Stimulated activated CD4-positive, alpha-beta T cell treated with anti-CD3 and anti-CD28 coated beads, TNF-alpha, amount 100 ng/mL, for 48 hours (primary cell): ENCODE results near the gene C1QTNF8.

Experiments used
- DNase-seq, 3 donors: peaks; one replicate each; pipeline ENCODE4 v3.0.0-alpha.2; 2020; ENCODE audit warnings: low read depth in 3 of 3

Gene C1QTNF8

DNA sequence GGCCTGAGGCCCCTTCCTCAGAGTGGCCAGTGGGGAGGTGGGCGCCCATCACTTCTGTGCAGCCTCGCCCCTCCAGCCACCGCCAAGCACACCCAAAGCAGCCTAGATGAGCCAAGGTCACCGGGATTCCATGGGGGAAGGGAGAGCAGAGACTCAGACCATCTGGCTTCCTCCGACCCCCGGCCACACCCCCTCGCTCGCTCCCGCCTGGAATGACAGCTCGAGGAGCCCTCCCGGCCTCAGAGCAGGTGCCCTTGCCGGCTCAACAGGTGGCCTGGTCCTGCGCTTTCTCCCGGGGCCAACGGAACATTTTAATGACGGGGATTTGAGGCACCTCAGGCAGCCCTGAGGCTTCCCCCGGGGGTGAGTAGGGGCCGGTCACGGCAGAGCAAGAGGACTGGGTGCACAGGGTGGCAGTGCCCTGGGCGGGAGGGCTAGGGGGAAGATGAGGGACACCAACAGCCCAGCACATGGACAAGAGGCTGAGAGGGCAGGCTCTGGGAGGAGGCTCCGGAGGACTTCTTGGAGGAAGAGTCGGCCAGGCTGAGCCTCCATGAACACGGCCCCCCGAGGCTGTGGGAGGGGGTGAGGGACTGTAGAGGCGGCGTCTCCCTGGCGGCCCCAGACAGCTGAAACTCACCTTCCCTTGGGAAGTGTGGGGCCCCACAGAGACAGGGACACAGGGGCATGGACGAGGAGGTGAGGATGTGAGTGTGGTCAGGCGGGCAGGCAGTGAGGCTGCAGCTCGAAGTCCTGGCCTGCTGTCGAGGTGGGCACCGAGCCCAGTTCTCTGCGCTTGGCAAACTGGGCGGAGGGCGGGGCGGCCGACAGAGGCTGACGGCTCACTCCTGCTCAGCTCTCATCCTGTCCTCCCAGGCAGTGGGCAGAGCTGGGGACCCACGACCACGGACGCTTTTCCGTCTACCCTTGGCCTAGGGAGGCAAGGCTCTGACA, 12.5 kb upstream of the C1QTNF8 start:
- DNase-seq, result no peak

- DNase-seq, result no peak
Measured at GRCh38 chr16:1107731-1108130, 11.7 kb upstream of the C1QTNF8 start.

DNA sequence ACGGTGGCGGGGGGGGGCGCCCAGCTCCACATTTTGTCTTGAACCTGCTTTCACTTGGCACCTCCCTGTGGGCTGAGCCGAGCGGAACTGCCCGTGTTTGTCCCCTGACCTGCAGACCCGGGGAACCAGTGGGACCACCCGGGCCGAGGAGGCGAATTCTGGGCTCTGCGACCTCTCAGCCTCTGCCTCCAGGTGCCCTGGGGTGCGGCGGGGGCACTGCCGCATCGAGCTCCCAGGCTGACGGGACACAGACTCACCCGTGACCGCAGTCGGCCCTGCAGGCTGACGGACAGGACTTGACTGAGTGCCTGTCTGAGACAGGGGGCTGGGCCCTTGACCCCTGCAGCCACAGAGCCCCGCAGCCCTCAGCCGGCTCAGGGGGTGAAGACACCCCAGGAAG, 11.1 kb upstream of the C1QTNF8 start:
- DNase-seq, result no peak

- no peak for DNase-seq
Measured at GRCh38 chr16:1106659-1107058, 10.6 kb upstream of the C1QTNF8 start.

- peak in 2 of 3 donors; percentile 14 to 27 for DNase-seq
Measured at GRCh38 chr16:1105888-1106620, 10.0 kb upstream of the C1QTNF8 start.

DNA sequence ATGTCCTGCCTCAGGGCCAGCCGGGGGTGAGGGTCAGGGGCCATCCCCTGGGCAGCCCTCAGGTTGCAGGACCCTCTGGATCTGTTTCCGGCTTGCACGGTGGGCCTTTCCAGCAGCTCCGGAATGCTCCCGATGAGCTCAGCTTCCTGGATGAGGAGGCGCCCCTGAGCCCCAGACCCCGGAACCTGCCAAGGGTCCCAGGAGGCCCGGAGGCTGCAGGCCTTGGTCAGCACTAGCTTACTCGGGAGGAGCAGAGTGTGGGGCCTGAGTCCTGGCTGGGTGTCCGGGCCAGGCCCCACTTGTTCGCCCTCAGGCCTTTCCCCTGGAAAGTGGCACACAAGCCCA, 7.6 kb upstream of the C1QTNF8 start:
- DNase-seq, result no peak

DNA sequence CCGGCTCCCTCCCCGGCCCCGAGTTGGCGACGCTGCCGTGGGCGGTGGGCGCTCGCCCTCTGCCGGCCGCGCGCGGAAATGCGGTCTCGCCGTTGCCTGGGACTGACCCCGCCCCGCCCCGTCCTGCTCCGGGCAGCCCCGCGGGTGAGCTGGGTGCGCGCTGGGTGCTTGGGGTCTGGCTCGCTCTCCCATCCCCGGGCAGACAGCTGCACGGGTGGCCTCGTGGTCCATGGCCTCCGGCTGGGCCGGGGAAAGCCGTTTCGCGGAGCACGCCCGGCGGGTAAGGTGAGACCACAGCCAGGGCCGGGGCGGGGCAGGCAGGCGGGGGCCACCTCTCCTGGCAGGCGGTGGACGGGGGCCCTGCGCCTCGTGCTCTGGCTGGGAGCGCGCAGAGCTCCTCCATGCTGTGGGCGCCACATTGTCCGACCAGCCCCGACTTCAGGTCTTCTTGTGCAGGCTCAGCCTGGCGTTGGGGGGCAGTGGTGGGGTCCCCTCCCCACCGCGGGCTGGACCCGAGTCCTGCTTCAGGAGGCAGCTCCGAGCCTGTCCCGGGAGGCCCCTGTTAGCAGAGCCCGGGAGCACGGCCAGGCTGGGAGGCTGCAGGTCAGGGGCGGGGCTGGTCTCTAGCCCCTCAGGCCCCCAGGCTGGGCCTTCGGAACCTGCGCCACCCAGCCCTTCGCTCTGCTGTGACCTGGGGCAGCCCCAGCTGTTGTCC, 7.0 kb upstream of the C1QTNF8 start:
- peak; percentile 48 to 64 (median 60) for DNase-seq

- no peak for DNase-seq
Measured at GRCh38 chr16:1102333-1102700, 6.3 kb upstream of the C1QTNF8 start.

DNA sequence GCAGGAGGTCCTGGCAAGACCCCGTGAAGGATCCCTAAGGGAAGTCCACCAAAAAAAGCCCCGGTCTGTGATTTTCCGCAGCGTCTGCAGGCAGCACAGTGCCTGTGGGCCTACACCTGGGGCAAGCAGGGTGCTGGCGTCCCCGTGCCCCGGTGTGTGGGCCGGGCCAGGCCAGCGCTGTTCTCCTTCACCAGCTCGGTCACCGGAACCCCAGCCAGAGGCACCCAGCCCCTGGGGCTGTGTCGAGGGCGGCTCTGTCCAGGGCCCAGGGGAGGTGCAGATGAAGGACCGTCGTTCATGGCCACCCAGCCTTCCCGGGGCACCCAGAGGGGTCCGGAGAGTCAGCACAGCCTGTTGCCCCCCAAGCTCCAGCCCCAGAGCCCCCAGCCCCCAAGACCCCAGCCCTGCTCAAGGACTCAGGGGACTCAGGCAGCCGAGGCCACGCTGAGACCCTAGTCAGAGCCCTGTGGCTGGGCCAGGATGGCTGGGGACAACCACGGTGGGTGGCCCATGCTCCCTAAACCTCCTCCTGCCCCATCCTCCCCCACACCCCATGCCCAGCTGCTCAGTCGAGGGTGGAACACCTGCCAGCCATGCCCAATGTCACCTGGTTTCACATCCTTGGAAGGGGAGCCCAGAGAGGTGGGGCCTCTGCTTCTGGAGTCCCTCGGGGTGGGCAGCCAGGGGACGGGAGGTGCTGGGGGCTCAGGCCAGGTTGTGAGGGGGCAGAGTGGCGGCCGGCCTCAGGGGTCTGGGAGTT, 5.7 kb upstream of the C1QTNF8 start:
- no peak for DNase-seq

DNA sequence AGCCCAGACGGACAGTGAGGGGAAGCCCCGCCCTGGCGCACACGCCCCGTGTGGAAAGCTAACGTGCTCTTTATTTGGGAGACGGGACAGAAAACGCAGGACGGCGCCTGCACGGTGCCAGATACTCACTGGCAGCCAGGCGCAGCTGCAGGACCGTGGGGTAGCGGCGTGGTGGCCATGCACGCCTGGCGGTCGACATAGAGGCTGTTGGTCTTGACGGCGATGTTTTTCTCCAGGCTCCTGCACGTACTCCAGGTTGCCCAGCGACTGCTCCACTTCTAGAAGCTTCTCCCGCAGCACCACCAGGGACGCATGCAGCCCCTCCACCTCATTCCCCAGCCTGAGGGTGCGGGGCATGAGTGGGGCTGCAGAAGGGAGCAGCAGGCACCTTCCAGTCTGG, 5.1 kb upstream of the C1QTNF8 start:
- DNase-seq, result no peak

DNA sequence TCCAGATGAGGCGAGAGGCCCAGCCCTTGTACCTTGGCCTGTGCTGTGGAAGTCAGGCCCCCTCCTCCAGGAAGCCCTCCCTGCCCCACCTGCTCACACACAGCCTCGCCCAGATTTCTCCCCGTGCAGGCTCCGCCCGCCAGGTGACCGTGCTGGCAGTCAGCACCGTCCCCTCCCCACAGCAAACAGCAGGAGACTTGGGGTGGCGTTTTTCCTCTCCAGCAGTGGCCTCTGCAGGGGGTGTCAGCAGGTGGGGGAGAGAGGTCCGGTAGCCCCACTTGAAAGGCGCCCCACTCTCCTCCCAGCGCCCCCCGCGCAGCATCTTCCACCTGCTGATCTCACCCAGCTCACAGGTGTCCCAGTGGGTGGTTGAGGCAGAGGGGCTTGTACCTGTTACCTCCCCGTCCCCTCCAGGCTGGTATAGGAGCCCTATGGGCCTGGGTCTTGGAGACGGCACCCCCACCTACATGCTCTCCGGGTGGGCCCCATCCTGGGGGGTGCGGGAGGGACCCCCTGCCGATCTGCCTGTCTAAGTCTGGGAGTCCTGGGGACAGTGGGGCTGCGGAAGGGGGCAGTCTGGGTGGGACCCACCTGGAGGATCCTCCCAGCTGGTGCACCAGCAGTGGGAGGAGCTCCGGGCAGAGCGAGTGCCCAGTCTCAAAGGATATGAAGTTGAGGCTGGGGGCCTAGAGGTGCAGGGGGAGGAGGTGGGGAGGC, 4.2 kb upstream of the C1QTNF8 start:
- DNase-seq, result no peak

GRCh38 chr16:1099189-1100083, 3.4 kb upstream of the C1QTNF8 start:
- DNase-seq, result no peak

- no peak for DNase-seq
Measured at GRCh38 chr16:1098266-1098991, 2.4 kb upstream of the C1QTNF8 start.

DNA sequence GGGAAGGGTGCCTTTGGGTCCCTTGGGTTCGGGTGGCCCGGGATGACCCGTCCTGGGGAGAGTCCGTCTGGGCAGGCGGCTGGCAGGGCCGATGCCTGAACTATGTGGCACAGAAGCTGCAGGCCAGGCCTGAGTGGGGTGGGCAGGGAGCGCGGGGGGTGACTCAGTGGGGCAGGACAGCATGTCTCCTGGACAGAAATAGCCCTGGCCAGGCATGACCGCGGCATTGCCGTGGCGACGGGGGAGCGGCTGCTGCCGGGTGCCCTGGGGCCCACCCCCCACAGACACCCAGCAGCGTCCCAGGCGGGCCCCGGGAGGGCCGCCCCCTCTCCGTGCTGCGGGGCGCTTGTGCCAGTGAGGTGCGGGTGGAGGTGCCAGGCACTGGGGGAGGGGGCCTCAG, 1.8 kb upstream of the C1QTNF8 start:
- DNase-seq, result no peak

DNA sequence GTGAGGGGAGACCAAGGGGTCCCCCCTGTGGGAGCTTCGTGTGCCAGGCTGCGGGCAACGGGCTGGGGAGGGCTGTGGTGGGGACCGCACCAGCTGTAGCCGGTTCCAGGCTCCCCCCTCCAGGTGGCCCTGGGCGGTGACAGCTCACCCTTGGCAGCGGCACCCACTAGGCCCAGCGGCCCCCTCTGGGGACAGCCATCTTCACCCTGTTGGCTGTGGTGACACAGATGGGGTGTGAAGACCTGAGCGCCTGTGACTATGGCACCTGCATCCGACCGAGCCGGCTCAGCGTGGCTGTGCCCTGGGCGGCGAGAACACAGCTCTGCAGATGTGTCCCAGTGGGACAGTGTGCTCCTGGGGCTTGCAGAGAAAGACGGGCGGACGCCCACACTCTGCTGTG, 1.1 kb upstream of the C1QTNF8 start:
- DNase-seq, result no peak

DNA sequence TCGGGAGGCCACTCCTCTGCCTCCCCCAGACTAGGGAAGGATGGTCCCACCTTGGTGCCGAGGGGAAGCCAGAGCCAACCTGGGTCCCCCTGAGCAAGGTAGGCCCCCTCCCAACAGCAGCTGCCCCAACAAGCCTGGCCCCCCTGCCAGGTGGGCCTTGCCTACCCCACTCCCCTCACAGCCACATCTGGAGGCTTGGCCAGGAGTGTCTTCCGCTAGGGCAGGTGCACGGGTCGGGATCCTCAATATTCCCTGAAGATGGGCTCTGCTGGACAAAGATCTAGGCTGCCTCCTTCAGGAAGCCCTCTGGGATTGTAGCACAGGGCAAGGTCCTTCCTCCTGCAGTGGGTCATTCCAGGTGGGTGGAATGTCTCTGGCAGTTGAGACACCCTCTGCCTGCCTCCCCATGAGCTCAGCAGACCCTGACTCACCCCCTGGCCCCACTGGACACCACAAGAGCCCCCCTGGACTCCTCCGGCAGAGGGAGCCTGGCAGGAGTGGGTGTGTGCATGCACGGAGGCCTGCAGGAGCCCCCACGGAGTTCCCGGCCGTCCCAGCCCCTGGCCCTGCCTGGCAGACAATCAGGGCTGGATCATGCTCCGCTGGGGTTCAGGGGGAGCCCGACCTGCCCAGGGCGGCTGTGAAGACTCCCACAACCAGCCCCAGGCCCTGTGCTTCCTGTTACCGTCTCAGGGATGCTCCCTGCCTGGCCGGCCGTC, 435 bp downstream of the C1QTNF8 start:
- DNase-seq, result no peak

- no peak for DNase-seq
Measured at GRCh38 chr16:1094601-1095449, 1.2 kb downstream of the C1QTNF8 start.

- DNase-seq, result no peak
Measured at GRCh38 chr16:1094124-1094479, 1.9 kb downstream of the C1QTNF8 start.
